ENCODE measurements around the gene JAK1. TPM values are rescaled to one million over a fixed set of nuclear protein-coding genes. Genes with fewer than 3 reads are reported as not detected.

JAK1 gene
- total RNA-seq, 1 donor from 2014 or later, result 65.1 TPM

- no peak for TF ChIP-seq CTCF (IDR thresholded peaks at IDR 0.05; ENCODE audit: unreplicated experiment)
- Mint-ChIP-seq H3K27me3 (ENCODE audit: low read depth) (no peaks in the 10 kb centered on the region), H3K4me1 (no peaks in the 10 kb centered on the region), H3K36me3 (peaks cover 6% of the 10 kb centered on the region), H3K9me3 (no peaks in the 10 kb centered on the region), H3K4me3 (no peak overlapping the region), H3K27ac (no peak overlapping the region)
- no peak for DNase-seq (ENCODE audit: low spot score in 2 of 2, unreplicated experiment in 2 of 2)
Measured at GRCh38 chr1:64885648-64886047, 80.7 kb downstream of the JAK1 start.

GRCh38 chr1:64884261-64885040, 81.9 kb downstream of the JAK1 start:
- no peak for DNase-seq (ENCODE audit: low spot score in 2 of 2, unreplicated experiment in 2 of 2)
- no peak for TF ChIP-seq CTCF (IDR thresholded peaks at IDR 0.05; ENCODE audit: unreplicated experiment)
- H3K27ac Mint-ChIP-seq, result no peak overlapping the region

GRCh38 chr1:64882574-64883255, 83.6 kb downstream of the JAK1 start:
- Mint-ChIP-seq H3K27me3 (ENCODE audit: low read depth) (no peaks in the 10 kb centered on the region), H3K9me3 (no peaks in the 10 kb centered on the region), H3K36me3 (peaks cover 11% of the 10 kb centered on the region), H3K4me3 (no peak overlapping the region), H3K4me1 (no peaks in the 10 kb centered on the region), H3K27ac (no peak overlapping the region)
- no peak for DNase-seq (ENCODE audit: low spot score in 2 of 2, unreplicated experiment in 2 of 2)
- no peak for TF ChIP-seq CTCF (IDR thresholded peaks at IDR 0.05; ENCODE audit: unreplicated experiment)

More at GRCh38 chr1:64884261-64885040, 81.9 kb downstream of the JAK1 start:
- Mint-ChIP-seq H3K36me3 (peaks cover 7% of the 10 kb centered on the region), H3K4me3 (no peak overlapping the region), H3K27me3 (ENCODE audit: low read depth) (no peaks in the 10 kb centered on the region), H3K4me1 (no peaks in the 10 kb centered on the region), H3K9me3 (no peaks in the 10 kb centered on the region)

GRCh38 chr1:64881281-64881680, 85.1 kb downstream of the JAK1 start:
- DNase-seq (ENCODE audit: low spot score in 2 of 2, unreplicated experiment in 2 of 2), result no peak
- no peaks in the 10 kb centered on the region for H3K4me1 Mint-ChIP-seq
- H3K9me3 Mint-ChIP-seq, result no peaks in the 10 kb centered on the region
- H3K27ac Mint-ChIP-seq, result no peak overlapping the region
- no peak overlapping the region for H3K4me3 Mint-ChIP-seq
- H3K27me3 Mint-ChIP-seq (ENCODE audit: low read depth), result no peaks in the 10 kb centered on the region
- H3K36me3 Mint-ChIP-seq, result peaks cover 11% of the 10 kb centered on the region
- no peak for TF ChIP-seq CTCF (IDR thresholded peaks at IDR 0.05; ENCODE audit: unreplicated experiment)

- no peak for TF ChIP-seq CTCF (IDR thresholded peaks at IDR 0.05; ENCODE audit: unreplicated experiment)
- H3K36me3 Mint-ChIP-seq, result peaks cover 14% of the 10 kb centered on the region
- DNase-seq (ENCODE audit: low spot score in 2 of 2, unreplicated experiment in 2 of 2), result no peak
- no peak overlapping the region for H3K4me3 Mint-ChIP-seq
- H3K27ac Mint-ChIP-seq, result no peak overlapping the region
- H3K9me3 Mint-ChIP-seq, result no peaks in the 10 kb centered on the region
- H3K4me1 Mint-ChIP-seq, result no peaks in the 10 kb centered on the region
- no peaks in the 10 kb centered on the region for H3K27me3 Mint-ChIP-seq (ENCODE audit: low read depth)
Measured at GRCh38 chr1:64880449-64880848, 85.9 kb downstream of the JAK1 start.
